ENCODE results near the gene FN1. TPM values are rescaled to one million over a fixed set of nuclear protein-coding genes. Genes with fewer than 3 reads are reported as not detected.
A peak's percentile ranks its signal among the peaks of the same experiment; 100 is the strongest.

Gene FN1
- total RNA-seq, 4 donors from 2014 or later = 272 to 709 (median 375) TPM

- DNase-seq (ENCODE audit: low spot score in 2 of 2) = no peak
- 98 to 99% methylated on average over 5 of the region's 5 CpGs for WGBS, 2 donors
- Histone ChIP-seq H3K27ac (no peak overlapping the region), H3K27me3 (no peaks in the 10 kb centered on the region), H3K4me1 (no peaks in the 10 kb centered on the region), H3K4me3 (no peak overlapping the region), H3K9me3 (no peaks in the 10 kb centered on the region), H3K36me3 (peaks cover 0 to 81% (median 4%) of the 10 kb centered on the region in 3 donors)
- TF ChIP-seq, protein P1, sequence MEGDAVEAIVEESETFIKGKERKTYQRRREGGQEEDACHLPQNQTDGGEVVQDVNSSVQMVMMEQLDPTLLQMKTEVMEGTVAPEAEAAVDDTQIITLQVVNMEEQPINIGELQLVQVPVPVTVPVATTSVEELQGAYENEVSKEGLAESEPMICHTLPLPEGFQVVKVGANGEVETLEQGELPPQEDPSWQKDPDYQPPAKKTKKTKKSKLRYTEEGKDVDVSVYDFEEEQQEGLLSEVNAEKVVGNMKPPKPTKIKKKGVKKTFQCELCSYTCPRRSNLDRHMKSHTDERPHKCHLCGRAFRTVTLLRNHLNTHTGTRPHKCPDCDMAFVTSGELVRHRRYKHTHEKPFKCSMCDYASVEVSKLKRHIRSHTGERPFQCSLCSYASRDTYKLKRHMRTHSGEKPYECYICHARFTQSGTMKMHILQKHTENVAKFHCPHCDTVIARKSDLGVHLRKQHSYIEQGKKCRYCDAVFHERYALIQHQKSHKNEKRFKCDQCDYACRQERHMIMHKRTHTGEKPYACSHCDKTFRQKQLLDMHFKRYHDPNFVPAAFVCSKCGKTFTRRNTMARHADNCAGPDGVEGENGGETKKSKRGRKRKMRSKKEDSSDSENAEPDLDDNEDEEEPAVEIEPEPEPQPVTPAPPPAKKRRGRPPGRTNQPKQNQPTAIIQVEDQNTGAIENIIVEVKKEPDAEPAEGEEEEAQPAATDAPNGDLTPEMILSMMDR (IDR thresholded peaks at IDR 0.05) = no peak
- TF ChIP-seq POLR2A (IDR thresholded peaks at IDR 0.05) = no peak
- TF ChIP-seq EP300 (IDR thresholded peaks at IDR 0.05) = no peak
Measured at GRCh38 chr2:215319500-215319899, 116.4 kb downstream of the FN1 start.

DNA sequence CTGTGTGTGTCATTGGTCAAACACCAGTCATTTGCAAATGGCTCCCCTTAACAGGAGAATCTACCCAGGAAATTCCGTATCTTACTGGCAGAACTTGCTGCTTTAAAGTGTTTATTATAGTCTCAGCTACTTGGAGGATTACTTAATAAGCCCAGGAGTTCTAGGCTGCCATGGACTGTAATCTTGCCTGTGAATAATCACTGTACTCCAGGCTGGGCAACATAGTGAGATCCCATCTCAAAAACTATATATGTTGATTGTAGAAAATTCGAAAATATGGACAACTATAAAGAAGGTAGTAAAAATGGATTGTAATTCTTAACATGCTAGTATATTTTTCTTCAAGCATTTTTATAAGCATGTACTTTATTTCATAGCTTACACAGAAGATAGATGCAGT, 119.5 kb downstream of the FN1 start:
- Histone ChIP-seq H3K4me3 (no peak overlapping the region), H3K36me3 (peaks cover 0 to 55% (median 3%) of the 10 kb centered on the region in 3 donors), H3K27me3 (no peaks in the 10 kb centered on the region), H3K4me1 (peaks cover 0 to 16% (median 8%) of the 10 kb centered on the region in 4 donors), H3K27ac (no peak overlapping the region), H3K9me3 (no peaks in the 10 kb centered on the region)
- DNase-seq (ENCODE audit: low spot score in 2 of 2) = no peak
- TF ChIP-seq POLR2A (IDR thresholded peaks at IDR 0.05) = no peak
- no peak for TF ChIP-seq EP300 (IDR thresholded peaks at IDR 0.05)
- TF ChIP-seq, protein P1 (IDR thresholded peaks at IDR 0.05) = no peak
- WGBS, 2 donors = 93% methylated on average over 2 of the region's 2 CpGs

DNA sequence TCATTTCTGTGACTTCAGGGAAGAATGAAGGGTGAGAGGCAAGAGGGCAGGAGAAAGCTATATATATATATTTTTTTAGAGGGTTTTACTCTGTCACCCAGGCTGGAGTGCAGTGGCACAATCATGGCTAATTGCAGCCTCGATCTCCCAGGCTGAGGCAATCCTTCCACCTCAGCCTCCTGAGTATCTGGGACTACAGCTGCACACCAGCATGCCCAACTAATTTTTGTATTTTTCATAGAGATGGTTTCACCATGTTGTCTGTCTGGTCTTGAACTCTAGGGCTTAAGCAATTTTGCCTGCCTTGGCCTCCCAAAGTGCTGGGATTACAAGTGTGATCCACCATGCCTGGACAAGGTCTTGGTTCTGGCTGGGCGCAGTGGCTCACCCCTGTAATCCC, 120.6 kb downstream of the FN1 start:
- H3K4me1 ChIP-seq = peaks cover 0 to 23% (median 8%) of the 10 kb centered on the region in 4 donors
- TF ChIP-seq, protein P1 (IDR thresholded peaks at IDR 0.05) = no peak
- TF ChIP-seq POLR2A (IDR thresholded peaks at IDR 0.05) = no peak
- no peak for DNase-seq (ENCODE audit: low spot score in 2 of 2)
- H3K27me3 ChIP-seq = no peaks in the 10 kb centered on the region
- peaks cover 0 to 45% (median 0%) of the 10 kb centered on the region in 3 donors for H3K36me3 ChIP-seq
- H3K4me3 ChIP-seq = no peak overlapping the region
- 95 to 100% methylated on average over 2 of the region's 2 CpGs for WGBS, 2 donors
- H3K27ac ChIP-seq = no peak overlapping the region
- no peaks in the 10 kb centered on the region for H3K9me3 ChIP-seq

- 53 to 81% methylated on average over 1 of the region's 1 CpG for WGBS, 2 donors
- peaks cover 0 to 41% (median 0%) of the 10 kb centered on the region in 3 donors for H3K36me3 ChIP-seq
- DNase-seq (ENCODE audit: low spot score in 2 of 2) = no peak
- no peak overlapping the region for H3K27ac ChIP-seq
- peaks cover 0 to 23% (median 8%) of the 10 kb centered on the region in 4 donors for H3K4me1 ChIP-seq
- H3K27me3 ChIP-seq = no peaks in the 10 kb centered on the region
- H3K9me3 ChIP-seq = no peaks in the 10 kb centered on the region
- TF ChIP-seq POLR2A (IDR thresholded peaks at IDR 0.05) = no peak
- no peak for TF ChIP-seq EP300 (IDR thresholded peaks at IDR 0.05)
- TF ChIP-seq, protein P1 (IDR thresholded peaks at IDR 0.05) = no peak
- no peak overlapping the region for H3K4me3 ChIP-seq
Measured at GRCh38 chr2:215314896-215315295, 121.0 kb downstream of the FN1 start.

GRCh38 chr2:215313255-215313613, 122.6 kb downstream of the FN1 start:
- H3K27ac ChIP-seq = peak overlapping the region in 2 of 4 donors; percentile 1 to 92
- no peak for TF ChIP-seq POLR2A (IDR thresholded peaks at IDR 0.05)
- no peak for TF ChIP-seq EP300 (IDR thresholded peaks at IDR 0.05)
- TF ChIP-seq, protein P1 (IDR thresholded peaks at IDR 0.05) = no peak

More at GRCh38 chr2:215313255-215313613, 122.6 kb downstream of the FN1 start:
- H3K27me3 ChIP-seq = no peaks in the 10 kb centered on the region
- 88 to 90% methylated on average over 4 of the region's 4 CpGs for WGBS, 2 donors
- DNase-seq (ENCODE audit: low spot score in 2 of 2) = no peak
- peaks cover 0 to 24% (median 0%) of the 10 kb centered on the region in 3 donors for H3K36me3 ChIP-seq
- H3K4me3 ChIP-seq = no peak overlapping the region
- H3K4me1 ChIP-seq = peaks cover 0 to 23% (median 8%) of the 10 kb centered on the region in 4 donors
- no peaks in the 10 kb centered on the region for H3K9me3 ChIP-seq
